Mucosa of rectum (tissue), 2 donors: ENCODE results near the gene MTURN.

Source experiments
- H3K27ac ChIP-seq, 2 donors: one replicate each; pipeline ENCODE4 v1.7.0; 2013; ENCODE audit warnings: inconsistent platforms in 2 of 2, low read depth in 2 of 2, low read length in 2 of 2
- H3K27me3 ChIP-seq, 2 donors: one replicate each; pipeline ENCODE4 v1.7.0; 2013; ENCODE audit warnings: low read length in 2 of 2; ENCODE audit not compliant: control insufficient read depth in 2 of 2, insufficient read depth in 2 of 2
- H3K36me3 ChIP-seq, 2 donors: one replicate each; pipeline ENCODE4 v1.7.0; 2013; ENCODE audit warnings: low read length in 2 of 2; ENCODE audit not compliant: control insufficient read depth in 2 of 2, insufficient read depth in 2 of 2
- H3K4me1 ChIP-seq, 2 donors: one replicate each; pipeline ENCODE4 v1.7.0; 2013; ENCODE audit warnings: low read length in 2 of 2, mild to moderate bottlenecking in 1 of 2; ENCODE audit not compliant: control insufficient read depth in 2 of 2, insufficient read depth in 2 of 2
- H3K4me3 ChIP-seq, 2 donors: one replicate each; pipeline ENCODE4 v1.7.0; 2013; ENCODE audit warnings: low read length in 2 of 2
- H3K9ac ChIP-seq, 2 donors: one replicate each; pipeline ENCODE4 v1.7.0; 2013; ENCODE audit warnings: low read length in 2 of 2, low read depth in 1 of 2, mild to moderate bottlenecking in 1 of 2
- H3K9me3 ChIP-seq, 2 donors: one replicate each; pipeline ENCODE4 v1.7.0; 2013; ENCODE audit warnings: low read length in 2 of 2; ENCODE audit not compliant: control insufficient read depth in 2 of 2
- donor health status: healthy.
- donor health status: Normal muscosa, but diverticular disease.

Gene MTURN

GRCh38 chr7:30104157-30104556 is 30.6 kb upstream of the MTURN start:
- H3K27me3 ChIP-seq: no peaks in the 10 kb centered on the region
- H3K4me3 ChIP-seq: no peak overlapping the region
- H3K9me3 ChIP-seq: no peaks in the 10 kb centered on the region
- H3K36me3 ChIP-seq: no peaks in the 10 kb centered on the region
- H3K4me1 ChIP-seq: no peaks in the 10 kb centered on the region
- H3K27ac ChIP-seq: no peak overlapping the region
- H3K9ac ChIP-seq: no peak overlapping the region

DNA sequence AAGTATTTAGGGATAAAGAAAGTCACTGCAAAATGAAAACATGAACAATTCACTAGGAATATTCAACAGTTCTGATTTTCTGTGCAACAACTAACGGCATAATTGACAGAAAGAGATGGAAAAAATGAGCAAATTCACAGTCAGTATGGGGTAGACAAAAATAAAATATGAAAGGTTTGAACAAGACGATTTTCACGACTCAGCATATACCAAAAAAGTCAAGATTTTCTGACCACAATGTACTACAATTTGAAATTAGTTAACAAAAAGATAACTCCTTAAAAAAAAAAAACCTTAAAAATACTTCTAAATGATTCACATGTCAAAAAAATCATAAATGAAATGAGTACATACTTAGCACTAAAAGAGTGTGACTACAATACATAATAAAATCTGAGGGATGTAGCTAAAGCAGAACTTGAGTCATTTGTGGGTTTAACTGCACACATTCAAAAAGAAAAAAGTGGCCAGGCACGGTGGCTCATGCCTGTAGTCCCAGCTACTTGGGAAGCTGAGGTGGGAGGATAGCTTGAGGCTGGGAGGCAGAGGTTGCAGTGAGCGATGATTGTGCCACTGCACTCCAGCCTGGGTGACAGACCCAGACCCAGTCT is 22.6 kb upstream of the MTURN start:
- Histone ChIP-seq H3K27me3 (no peaks in the 10 kb centered on the region), H3K9me3 (peaks cover 3 to 8% of the 10 kb centered on the region in 2 donors), H3K4me1 (no peaks in the 10 kb centered on the region), H3K27ac (no peak overlapping the region), H3K4me3 (no peak overlapping the region), H3K36me3 (no peaks in the 10 kb centered on the region), H3K9ac (no peak overlapping the region)

- Histone ChIP-seq H3K27me3 (no peaks in the 10 kb centered on the region), H3K36me3 (no peaks in the 10 kb centered on the region), H3K9me3 (peaks cover 3 to 8% of the 10 kb centered on the region in 2 donors)
Measured at GRCh38 chr7:30113144-30113543, 21.6 kb upstream of the MTURN start.

DNA sequence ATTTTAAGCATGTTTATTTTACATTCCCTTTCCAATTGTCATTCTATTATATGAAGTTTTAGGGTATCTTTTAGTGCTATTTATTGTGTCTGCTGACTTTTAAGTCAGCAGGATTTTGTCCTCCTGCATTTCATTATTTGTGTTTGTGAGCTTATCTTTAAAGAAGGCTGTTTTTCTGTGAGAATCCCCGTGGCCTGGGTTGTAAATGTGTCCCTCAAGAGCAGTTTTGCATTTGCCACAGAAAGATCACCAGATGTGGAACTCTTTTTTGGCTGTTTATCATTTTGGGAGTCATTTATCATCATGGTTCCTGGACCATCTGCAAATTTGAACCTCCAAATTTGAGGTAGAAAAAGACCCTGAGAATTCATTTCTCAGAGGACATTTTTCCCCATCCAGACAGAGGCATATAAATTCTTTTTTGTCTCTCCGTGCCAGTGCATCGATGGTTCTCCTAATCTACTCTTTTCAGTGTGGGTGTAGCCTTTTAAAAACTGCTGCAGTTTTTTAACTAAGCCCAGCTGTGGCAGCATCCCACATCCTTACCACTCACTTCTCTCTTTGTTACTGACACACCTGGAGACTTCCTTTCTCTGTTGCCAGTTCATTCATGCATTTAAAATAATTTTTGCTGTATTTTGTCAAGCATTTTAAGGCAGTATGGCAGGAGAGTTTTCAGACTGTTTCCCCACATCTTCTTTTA is 20.1 kb upstream of the MTURN start:
- H3K4me3 ChIP-seq: no peak overlapping the region
- H3K27ac ChIP-seq: no peak overlapping the region
- H3K27me3 ChIP-seq: no peaks in the 10 kb centered on the region
- H3K36me3 ChIP-seq: no peaks in the 10 kb centered on the region
- H3K9ac ChIP-seq: no peak overlapping the region
- peaks cover 3 to 8% of the 10 kb centered on the region in 2 donors for H3K9me3 ChIP-seq
- H3K4me1 ChIP-seq: no peaks in the 10 kb centered on the region

More at GRCh38 chr7:30113144-30113543, 21.6 kb upstream of the MTURN start:
- Histone ChIP-seq H3K27ac (no peak overlapping the region), H3K4me1 (no peaks in the 10 kb centered on the region), H3K4me3 (no peak overlapping the region), H3K9ac (no peak overlapping the region)

- H3K36me3 ChIP-seq: no peaks in the 10 kb centered on the region
- no peaks in the 10 kb centered on the region for H3K27me3 ChIP-seq
- peaks cover 3 to 8% of the 10 kb centered on the region in 2 donors for H3K9me3 ChIP-seq
- no peak overlapping the region for H3K27ac ChIP-seq
- H3K9ac ChIP-seq: no peak overlapping the region
- no peaks in the 10 kb centered on the region for H3K4me1 ChIP-seq
- H3K4me3 ChIP-seq: no peak overlapping the region
Measured at GRCh38 chr7:30115709-30116297, 19.0 kb upstream of the MTURN start.

DNA sequence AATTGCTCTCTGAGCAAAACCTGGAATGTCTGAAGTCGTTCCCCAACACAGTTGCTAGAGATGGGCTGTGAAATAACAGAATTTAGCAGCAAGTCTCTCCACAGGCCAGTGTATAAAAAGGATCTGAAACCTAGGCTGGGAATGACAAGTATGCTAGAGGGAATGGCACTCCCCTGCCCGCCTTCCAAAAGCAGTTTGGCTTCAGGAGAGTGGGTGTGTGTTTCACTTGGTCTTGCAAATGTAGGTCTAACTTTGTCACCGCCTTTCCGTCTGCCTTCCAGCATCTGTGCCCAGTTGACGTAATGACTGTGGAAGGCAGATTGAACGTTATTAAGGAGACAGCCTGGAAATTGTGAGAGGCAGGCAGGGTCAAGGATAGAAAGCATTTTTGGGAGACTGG is 18.0 kb upstream of the MTURN start:
- Histone ChIP-seq H3K9me3 (peaks cover 3 to 8% of the 10 kb centered on the region in 2 donors), H3K4me1 (no peaks in the 10 kb centered on the region), H3K27ac (no peak overlapping the region), H3K4me3 (no peak overlapping the region), H3K36me3 (no peaks in the 10 kb centered on the region), H3K27me3 (no peaks in the 10 kb centered on the region), H3K9ac (no peak overlapping the region)

GRCh38 chr7:30117896-30118295 is 16.9 kb upstream of the MTURN start:
- H3K9ac ChIP-seq: no peak overlapping the region
- H3K4me3 ChIP-seq: no peak overlapping the region
- no peaks in the 10 kb centered on the region for H3K27me3 ChIP-seq
- H3K36me3 ChIP-seq: no peaks in the 10 kb centered on the region
- peaks cover 3 to 7% of the 10 kb centered on the region in 2 donors for H3K9me3 ChIP-seq
- no peaks in the 10 kb centered on the region for H3K4me1 ChIP-seq
- H3K27ac ChIP-seq: no peak overlapping the region

DNA sequence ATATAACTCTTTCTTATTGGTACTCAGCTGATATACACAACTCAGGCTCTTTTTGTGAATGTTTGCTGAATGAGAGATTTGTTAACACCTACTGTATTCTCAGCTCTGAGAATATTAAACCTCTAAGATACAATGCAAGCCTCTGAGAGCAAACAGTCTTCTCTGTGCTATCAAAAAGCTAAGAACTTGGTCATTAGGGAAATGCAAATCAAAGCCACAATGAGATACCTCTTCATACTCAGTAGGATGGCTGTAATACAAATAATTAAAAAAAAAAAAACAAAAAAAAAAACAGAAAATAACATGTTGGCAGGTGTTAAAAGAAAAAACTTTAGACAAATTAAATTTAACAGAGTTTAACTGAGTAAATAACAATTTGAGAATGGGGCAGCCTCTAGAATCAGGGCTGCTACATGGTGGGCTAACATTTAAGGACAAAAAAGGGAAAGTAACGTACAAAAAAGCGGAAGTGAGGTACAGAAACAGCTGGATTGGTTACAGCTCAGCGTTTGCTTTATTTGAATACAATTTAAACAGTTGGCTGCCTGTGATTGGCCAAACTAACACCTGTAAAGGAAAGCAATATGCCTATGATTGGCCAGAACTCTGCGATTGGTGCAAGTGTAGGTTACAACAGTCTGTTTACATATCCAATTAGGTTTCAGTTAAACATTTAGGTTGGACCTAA is 14.8 kb upstream of the MTURN start:
- no peaks in the 10 kb centered on the region for H3K36me3 ChIP-seq
- no peaks in the 10 kb centered on the region for H3K4me1 ChIP-seq
- no peaks in the 10 kb centered on the region for H3K27me3 ChIP-seq
- no peak overlapping the region for H3K4me3 ChIP-seq
- no peak overlapping the region for H3K27ac ChIP-seq
- no peak overlapping the region for H3K9ac ChIP-seq
- H3K9me3 ChIP-seq: peaks cover 3 to 5% of the 10 kb centered on the region in 2 donors

DNA sequence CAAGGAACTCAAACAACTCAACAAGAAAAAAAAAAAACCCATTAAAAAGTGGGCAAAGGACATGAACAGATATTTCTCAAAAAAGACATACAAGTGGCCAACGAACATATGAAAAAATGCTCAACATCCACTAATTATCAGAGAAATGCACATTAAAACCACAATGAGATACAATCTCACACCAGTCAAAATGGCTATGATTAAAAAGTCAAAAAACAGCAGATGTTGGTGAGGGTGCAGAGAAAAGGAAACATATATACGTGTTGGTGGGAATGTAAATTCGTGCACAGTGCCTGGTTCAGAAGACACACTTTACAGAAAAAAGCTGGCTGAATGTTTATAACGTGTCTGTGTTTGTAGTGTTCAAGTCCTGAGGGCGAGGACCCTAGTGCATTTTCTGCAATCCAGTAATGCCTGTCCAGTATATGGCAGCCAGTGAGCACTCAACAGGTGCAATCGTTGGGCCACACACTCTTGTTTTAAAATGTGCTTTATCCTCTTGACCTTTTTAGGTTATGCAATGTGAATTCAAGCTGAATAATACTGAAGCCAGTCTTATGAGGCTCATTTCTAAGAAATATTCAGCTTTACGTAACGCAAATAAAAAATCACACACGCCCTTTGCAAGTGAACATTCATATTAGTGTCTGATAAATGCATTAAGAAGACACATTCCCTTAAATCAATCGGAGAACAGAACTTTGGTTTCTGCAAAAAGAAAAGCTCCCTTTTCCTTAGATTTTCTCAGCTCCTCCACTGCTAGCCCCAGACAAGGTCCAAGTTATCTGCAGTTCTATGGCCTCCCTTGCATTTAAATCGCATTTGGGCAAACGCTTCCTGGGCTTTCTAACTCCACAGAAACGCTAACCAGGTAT is 813 bp upstream of the MTURN start:
- no peaks in the 10 kb centered on the region for H3K36me3 ChIP-seq
- peaks cover 3 to 12% of the 10 kb centered on the region in 2 donors for H3K4me1 ChIP-seq
- peak overlapping the region; percentile 62 to 71 for H3K27ac ChIP-seq
- H3K4me3 ChIP-seq: peak overlapping the region; percentile 74 to 87
- no peaks in the 10 kb centered on the region for H3K27me3 ChIP-seq
- H3K9me3 ChIP-seq: no peaks in the 10 kb centered on the region
- H3K9ac ChIP-seq: peak overlapping the region; percentile 70 to 88
